Large intestine (tissue), 3 donors: ENCODE data around the gene STK35. TPM values are rescaled to one million over a fixed set of nuclear protein-coding genes. Genes with fewer than 3 reads are reported as not detected.

ENCODE experiments used
- DNase-seq, 2 donors: peaks; one replicate each; pipeline versions ENCODE4 v3.0.0 to v3.0.0-alpha.2; 2013
- H3K27ac ChIP-seq: one replicate; pipeline ENCODE4 v1.5.1; 2013; ENCODE audit warnings: low read length
- H3K27me3 ChIP-seq: 2 replicates; pipeline ENCODE4 v1.6.1; 2013; ENCODE audit warnings: low read length; ENCODE audit not compliant: control insufficient read depth, insufficient read depth
- H3K36me3 ChIP-seq: 2 replicates; pipeline ENCODE4 v1.6.1; 2013; ENCODE audit warnings: low read length; ENCODE audit not compliant: control insufficient read depth, insufficient read depth
- H3K4me1 ChIP-seq: one replicate; pipeline ENCODE4 v1.6.1; 2013; ENCODE audit warnings: low read length; ENCODE audit not compliant: control insufficient read depth, insufficient read depth
- H3K4me3 ChIP-seq: one replicate; pipeline ENCODE4 v1.5.1; 2013; ENCODE audit warnings: low read length
- H3K9me3 ChIP-seq: one replicate; pipeline ENCODE4 v1.6.1; 2013; ENCODE audit warnings: mild to moderate bottlenecking, low read depth, low read length, moderate library complexity; ENCODE audit not compliant: control insufficient read depth
- WGBS: methylation state at CpG from one replicate; pipeline ENCODE4 v1.1.5; 2013; ENCODE audit warnings: low lambda C conversion rate; ENCODE audit not compliant: insufficient coverage; 5-methylcytosine and 5-hydroxymethylcytosine counted together
- polyA plus RNA-seq: library from polyadenylated mRNA; unstranded; fragments of 120-200 nt; gene quantifications from one replicate; pipeline ENCODE4 v1.2.1, GENCODE V29; 2013

Gene STK35
- polyA plus RNA-seq, 1 donor = 16.0 TPM

GRCh38 chr20:2123720-2124119 is 22.1 kb downstream of the STK35 start:
- Histone ChIP-seq H3K9me3 (no peaks in the 10 kb centered on the region), H3K27ac (no peak overlapping the region), H3K36me3 (peaks cover 32% of the 10 kb centered on the region), H3K27me3 (no peaks in the 10 kb centered on the region), H3K4me1 (no peaks in the 10 kb centered on the region), H3K4me3 (no peak overlapping the region)
- DNase-seq = no peak
- 60% methylated on average over 1 of the region's 5 CpGs for WGBS

GRCh38 chr20:2124564-2125213 is 23.1 kb downstream of the STK35 start:
- no peaks in the 10 kb centered on the region for H3K9me3 ChIP-seq
- no peak overlapping the region for H3K27ac ChIP-seq
- DNase-seq = no peak
- H3K36me3 ChIP-seq = peaks cover 29% of the 10 kb centered on the region
- no peaks in the 10 kb centered on the region for H3K4me1 ChIP-seq
- no CpG with 5 or more reads among the region's 7 CpGs for WGBS
- H3K27me3 ChIP-seq = no peaks in the 10 kb centered on the region
- no peak overlapping the region for H3K4me3 ChIP-seq

GRCh38 chr20:2125474-2126112 is 24.0 kb downstream of the STK35 start:
- Histone ChIP-seq H3K4me1 (no peaks in the 10 kb centered on the region), H3K4me3 (no peak overlapping the region), H3K27ac (no peak overlapping the region), H3K27me3 (no peaks in the 10 kb centered on the region), H3K9me3 (no peaks in the 10 kb centered on the region), H3K36me3 (peaks cover 27% of the 10 kb centered on the region)
- no CpG with 5 or more reads among the region's 7 CpGs for WGBS
- DNase-seq = no peak

GRCh38 chr20:2127238-2127637 is 25.6 kb downstream of the STK35 start:
- Histone ChIP-seq H3K4me3 (no peak overlapping the region), H3K9me3 (no peaks in the 10 kb centered on the region), H3K27me3 (no peaks in the 10 kb centered on the region), H3K4me1 (no peaks in the 10 kb centered on the region), H3K36me3 (peaks cover 31% of the 10 kb centered on the region), H3K27ac (no peak overlapping the region)
- WGBS = no CpG with 5 or more reads among the region's 1 CpG
- no peak for DNase-seq

- no peaks in the 10 kb centered on the region for H3K27me3 ChIP-seq
- H3K36me3 ChIP-seq = peaks cover 31% of the 10 kb centered on the region
- WGBS = no CpG with 5 or more reads among the region's 6 CpGs
- no peaks in the 10 kb centered on the region for H3K4me1 ChIP-seq
- no peak for DNase-seq
- H3K27ac ChIP-seq = no peak overlapping the region
- H3K9me3 ChIP-seq = no peaks in the 10 kb centered on the region
- H3K4me3 ChIP-seq = no peak overlapping the region
Observed at GRCh38 chr20:2128542-2128941, 26.9 kb downstream of the STK35 start.

GRCh38 chr20:2130062-2130591 is 28.5 kb downstream of the STK35 start:
- Histone ChIP-seq H3K4me3 (no peak overlapping the region), H3K4me1 (no peaks in the 10 kb centered on the region), H3K36me3 (peaks cover 27% of the 10 kb centered on the region), H3K9me3 (no peaks in the 10 kb centered on the region), H3K27me3 (no peaks in the 10 kb centered on the region), H3K27ac (no peak overlapping the region)
- WGBS = 67% methylated on average over 3 of the region's 15 CpGs
- DNase-seq = no peak

- H3K9me3 ChIP-seq = no peaks in the 10 kb centered on the region
- no peak overlapping the region for H3K27ac ChIP-seq
- H3K4me3 ChIP-seq = no peak overlapping the region
- WGBS = no CpG with 5 or more reads among the region's 9 CpGs
- peaks cover 23% of the 10 kb centered on the region for H3K36me3 ChIP-seq
- no peak for DNase-seq
- H3K27me3 ChIP-seq = no peaks in the 10 kb centered on the region
- H3K4me1 ChIP-seq = no peaks in the 10 kb centered on the region
Observed at GRCh38 chr20:2130683-2131082, 29.1 kb downstream of the STK35 start.

- 100% methylated on average over 3 of the region's 3 CpGs for WGBS
- Histone ChIP-seq H3K9me3 (no peaks in the 10 kb centered on the region), H3K36me3 (peaks cover 22% of the 10 kb centered on the region), H3K4me3 (no peak overlapping the region), H3K27me3 (no peaks in the 10 kb centered on the region), H3K27ac (no peak overlapping the region), H3K4me1 (no peaks in the 10 kb centered on the region)
- DNase-seq = no peak
Observed at GRCh38 chr20:2131366-2131765, 29.7 kb downstream of the STK35 start.

- no CpG with 5 or more reads among the region's 3 CpGs for WGBS
- DNase-seq = no peak
- H3K9me3 ChIP-seq = no peaks in the 10 kb centered on the region
- no peak overlapping the region for H3K4me3 ChIP-seq
- no peaks in the 10 kb centered on the region for H3K27me3 ChIP-seq
- peaks cover 21% of the 10 kb centered on the region for H3K36me3 ChIP-seq
- no peaks in the 10 kb centered on the region for H3K4me1 ChIP-seq
- no peak overlapping the region for H3K27ac ChIP-seq
Observed at GRCh38 chr20:2132461-2132901, 30.9 kb downstream of the STK35 start.

- no peak for DNase-seq
- Histone ChIP-seq H3K27ac (no peak overlapping the region), H3K4me1 (no peaks in the 10 kb centered on the region), H3K4me3 (no peak overlapping the region), H3K9me3 (no peaks in the 10 kb centered on the region), H3K27me3 (no peaks in the 10 kb centered on the region), H3K36me3 (peaks cover 13% of the 10 kb centered on the region)
- WGBS = no CpG with 5 or more reads among the region's 9 CpGs
Observed at GRCh38 chr20:2133318-2134183, 31.9 kb downstream of the STK35 start.
